GM12875 (cell line): ENCODE data around the gene CHMP5.

Experiments used
- H3K4me3 ChIP-seq: one replicate; pipeline ENCODE4 v1.5.1; 2011; ENCODE audit warnings: low read depth, low read length, control low read depth
- TF ChIP-seq, protein P1 (sequence below): IDR thresholded peaks from 2 replicates; pipeline ENCODE4 v1.5.1; 2011; ENCODE audit warnings: low read depth, mild to moderate bottlenecking, control low read depth, inconsistent platforms, low read length, moderate library complexity, borderline replicate concordance; ENCODE audit not compliant: insufficient read depth

Gene CHMP5

GRCh38 chr9:33264473-33265177 is at the start of gene CHMP5, which contains the start of gene BAG1:
Gene CHMP5, plus strand, starts transcription at chr9:33265049. Its CDS starts 30 bp downstream, at chr9:33265079.
Gene BAG1, minus strand, starts transcription at chr9:33264708.
- H3K4me3 ChIP-seq: peak within 1 kb of the TSS; percentile 100
- TF ChIP-seq, protein P1, sequence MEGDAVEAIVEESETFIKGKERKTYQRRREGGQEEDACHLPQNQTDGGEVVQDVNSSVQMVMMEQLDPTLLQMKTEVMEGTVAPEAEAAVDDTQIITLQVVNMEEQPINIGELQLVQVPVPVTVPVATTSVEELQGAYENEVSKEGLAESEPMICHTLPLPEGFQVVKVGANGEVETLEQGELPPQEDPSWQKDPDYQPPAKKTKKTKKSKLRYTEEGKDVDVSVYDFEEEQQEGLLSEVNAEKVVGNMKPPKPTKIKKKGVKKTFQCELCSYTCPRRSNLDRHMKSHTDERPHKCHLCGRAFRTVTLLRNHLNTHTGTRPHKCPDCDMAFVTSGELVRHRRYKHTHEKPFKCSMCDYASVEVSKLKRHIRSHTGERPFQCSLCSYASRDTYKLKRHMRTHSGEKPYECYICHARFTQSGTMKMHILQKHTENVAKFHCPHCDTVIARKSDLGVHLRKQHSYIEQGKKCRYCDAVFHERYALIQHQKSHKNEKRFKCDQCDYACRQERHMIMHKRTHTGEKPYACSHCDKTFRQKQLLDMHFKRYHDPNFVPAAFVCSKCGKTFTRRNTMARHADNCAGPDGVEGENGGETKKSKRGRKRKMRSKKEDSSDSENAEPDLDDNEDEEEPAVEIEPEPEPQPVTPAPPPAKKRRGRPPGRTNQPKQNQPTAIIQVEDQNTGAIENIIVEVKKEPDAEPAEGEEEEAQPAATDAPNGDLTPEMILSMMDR: 0 out of 2 replicates have a peak, but pooled peaks have one; percentile 2

- TF ChIP-seq, protein P1: no peak
- no peak overlapping the region for H3K4me3 ChIP-seq
These were observed 43.9 kb upstream of the CHMP5 start for GRCh38 chr9:33220681-33221567.

DNA sequence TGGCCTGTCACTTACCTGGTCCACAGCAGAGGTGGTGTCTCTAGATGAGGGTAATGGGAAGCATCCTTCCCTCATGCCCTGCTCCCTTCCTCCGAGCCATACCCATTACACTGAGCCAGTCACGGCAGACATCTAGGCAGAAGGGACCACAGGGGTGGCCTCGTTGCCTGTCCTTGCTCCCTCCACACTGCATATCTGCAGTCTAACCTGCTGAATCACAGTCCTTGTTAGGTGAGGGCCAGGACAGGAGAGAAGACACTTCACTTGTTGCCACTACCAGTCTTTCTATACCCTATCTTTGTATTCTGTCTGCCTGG is 43.3 kb upstream of the CHMP5 start:
- H3K4me3 ChIP-seq: no peak overlapping the region
- TF ChIP-seq, protein P1: no peak

- H3K4me3 ChIP-seq: no peak overlapping the region
- TF ChIP-seq, protein P1: no peak
These were observed 42.8 kb upstream of the CHMP5 start for GRCh38 chr9:33222031-33222430.

GRCh38 chr9:33223696-33224095 is 41.2 kb upstream of the CHMP5 start:
- TF ChIP-seq, protein P1: peak; percentile 20; the same call in 1 of the 2 replicates
- H3K4me3 ChIP-seq: no peak overlapping the region

- TF ChIP-seq, protein P1: peak; percentile 50; the same call in 1 of the 2 replicates
- H3K4me3 ChIP-seq: no peak overlapping the region
These were observed 39.3 kb upstream of the CHMP5 start for GRCh38 chr9:33225319-33226147.
